ENCODE data around the gene KIAA1755. TPM values are rescaled to one million over a fixed set of nuclear protein-coding genes. Genes with fewer than 3 reads are reported as not detected.
"Not testable (repeated sequence)": the region's sequence is repeated elsewhere in the genome, so short reads cannot be mapped to it uniquely, and the experiment has no call there.

Gene KIAA1755
- total RNA-seq, 3 donors from 2014 or later (not counting 1 experiment from before 2014, with no cell fraction given), result not detected

GRCh38 chr20:38283236-38283635, 22.7 kb upstream of the KIAA1755 start:
- 87% methylated on average over 2 of the region's 2 CpGs for WGBS (ENCODE audit: insufficient coverage)
- peaks cover 12 to 21% of the 10 kb centered on the region in 2 donors for H3K27me3 Mint-ChIP-seq (ENCODE audit: low read depth in 2 of 2)
- Histone ChIP-seq H3K27ac (ENCODE audit: low read length) (no peak overlapping the region), H3K4me3 (ENCODE audit: low read length) (no peak overlapping the region), H3K27me3 (ENCODE audit: control insufficient read depth, insufficient read depth, low read length) (no peaks in the 10 kb centered on the region), H3K9me3 (ENCODE audit: control insufficient read depth, insufficient read depth, low read length) (no peaks in the 10 kb centered on the region), H3K4me1 (ENCODE audit: control insufficient read depth, insufficient read depth, low read length) (no peaks in the 10 kb centered on the region), H3K36me3 (ENCODE audit: control insufficient read depth, insufficient read depth, low read length) (no peaks in the 10 kb centered on the region)
- H3K27ac Mint-ChIP-seq, result no peak overlapping the region
- no peaks in the 10 kb centered on the region for H3K36me3 Mint-ChIP-seq
- no peak overlapping the region for H3K4me3 Mint-ChIP-seq
- ATAC-seq (no peak), DNase-seq (no peak)
- H3K4me1 Mint-ChIP-seq, result no peaks in the 10 kb centered on the region
- TF ChIP-seq CTCF (IDR thresholded peaks at IDR 0.05), result no peak
- intact Hi-C loops (cut with micrococcal nuclease), result no loop called here
- no peaks in the 10 kb centered on the region for H3K9me3 Mint-ChIP-seq

GRCh38 chr20:38281176-38281915, 20.8 kb upstream of the KIAA1755 start:
- H3K36me3 Mint-ChIP-seq, result not testable (repeated sequence)

GRCh38 chr20:38278763-38279162, 18.2 kb upstream of the KIAA1755 start:
- Histone ChIP-seq H3K36me3 (ENCODE audit: control insufficient read depth, insufficient read depth, low read length) (no peaks in the 10 kb centered on the region), H3K4me1 (ENCODE audit: control insufficient read depth, insufficient read depth, low read length) (no peaks in the 10 kb centered on the region), H3K27ac (ENCODE audit: low read length) (no peak overlapping the region), H3K4me3 (ENCODE audit: low read length) (no peak overlapping the region), H3K9me3 (ENCODE audit: control insufficient read depth, insufficient read depth, low read length) (no peaks in the 10 kb centered on the region), H3K27me3 (ENCODE audit: control insufficient read depth, insufficient read depth, low read length) (no peaks in the 10 kb centered on the region)
- intact Hi-C loops (cut with micrococcal nuclease), result no loop called here
- Mint-ChIP-seq H3K9me3 (no peaks in the 10 kb centered on the region), H3K27ac (no peak overlapping the region), H3K4me1 (no peaks in the 10 kb centered on the region), H3K27me3 (ENCODE audit: low read depth in 2 of 2) (peaks cover 0 to 2% of the 10 kb centered on the region in 2 donors), H3K36me3 (no peaks in the 10 kb centered on the region), H3K4me3 (no peak overlapping the region)
- WGBS (ENCODE audit: insufficient coverage), result 94% methylated on average over 2 of the region's 2 CpGs
- DNase-seq (no peak), ATAC-seq (no peak)
- TF ChIP-seq CTCF (IDR thresholded peaks at IDR 0.05), result no peak

More at GRCh38 chr20:38281176-38281915, 20.8 kb upstream of the KIAA1755 start:
- H3K27ac ChIP-seq (ENCODE audit: low read length); H3K9me3 Mint-ChIP-seq; H3K36me3 ChIP-seq (ENCODE audit: control insufficient read depth, insufficient read depth, low read length); H3K27me3 Mint-ChIP-seq (ENCODE audit: low read depth in 2 of 2); DNase-seq; ATAC-seq; H3K9me3 ChIP-seq (ENCODE audit: control insufficient read depth, insufficient read depth, low read length); H3K27me3 ChIP-seq (ENCODE audit: control insufficient read depth, insufficient read depth, low read length); H3K4me1 Mint-ChIP-seq; H3K4me3 ChIP-seq (ENCODE audit: low read length); H3K27ac Mint-ChIP-seq; H3K4me1 ChIP-seq (ENCODE audit: control insufficient read depth, insufficient read depth, low read length); intact Hi-C loops (cut with micrococcal nuclease); H3K4me3 Mint-ChIP-seq: not testable (repeated sequence)
- 90% methylated on average over 6 of the region's 6 CpGs for WGBS (ENCODE audit: insufficient coverage)

DNA sequence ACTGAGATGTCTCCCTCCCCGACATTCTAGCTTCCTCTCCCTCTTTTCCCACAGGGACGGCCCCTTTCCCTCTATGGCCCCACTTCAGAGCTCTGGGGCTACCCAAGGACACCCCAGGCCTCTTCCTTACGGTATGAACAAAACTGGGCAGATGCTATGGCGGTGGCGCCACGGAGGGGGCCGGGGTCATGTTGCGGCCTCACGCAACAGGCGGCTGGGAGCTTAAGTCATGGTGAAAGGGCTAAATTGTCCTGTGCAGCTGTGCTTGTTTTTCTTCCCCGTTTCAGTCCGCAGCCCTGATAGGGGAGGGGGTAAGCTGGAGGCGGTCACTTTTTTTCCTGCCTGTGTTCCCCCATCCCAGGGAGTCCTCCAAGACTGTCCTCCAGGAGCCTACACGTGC, 17.6 kb upstream of the KIAA1755 start:
- intact Hi-C loops (cut with micrococcal nuclease), result no loop called here
- Histone ChIP-seq H3K4me3 (ENCODE audit: low read length) (no peak overlapping the region), H3K9me3 (ENCODE audit: control insufficient read depth, insufficient read depth, low read length) (no peaks in the 10 kb centered on the region), H3K36me3 (ENCODE audit: control insufficient read depth, insufficient read depth, low read length) (no peaks in the 10 kb centered on the region), H3K27me3 (ENCODE audit: control insufficient read depth, insufficient read depth, low read length) (no peaks in the 10 kb centered on the region), H3K27ac (ENCODE audit: low read length) (no peak overlapping the region), H3K4me1 (ENCODE audit: control insufficient read depth, insufficient read depth, low read length) (no peaks in the 10 kb centered on the region)
- Mint-ChIP-seq H3K4me1 (no peaks in the 10 kb centered on the region), H3K4me3 (no peak overlapping the region), H3K9me3 (no peaks in the 10 kb centered on the region), H3K36me3 (no peaks in the 10 kb centered on the region), H3K27ac (no peak overlapping the region), H3K27me3 (ENCODE audit: low read depth in 2 of 2) (peaks cover 0 to 2% of the 10 kb centered on the region in 2 donors)
- ATAC-seq (no peak), DNase-seq (no peak)
- WGBS (ENCODE audit: insufficient coverage), result 86% methylated on average over 14 of the region's 14 CpGs
- TF ChIP-seq CTCF (IDR thresholded peaks at IDR 0.05), result no peak
